Glutamatergic neuron (in vitro differentiated cells): ENCODE data around the gene SLC39A12. TPM values are rescaled to one million over a fixed set of nuclear protein-coding genes. Genes with fewer than 3 reads are reported as not detected.

Experiments used
- DNase-seq: peaks from one replicate; pipeline ENCODE4 v3.0.0; 2022
- H3K27ac Mint-ChIP-seq: one replicate; pipeline ENCODE4 v1.8.0; 2020; ENCODE audit warnings: mild to moderate bottlenecking, mixed read lengths, inconsistent platforms; ENCODE audit not compliant: unreplicated experiment
- H3K27me3 Mint-ChIP-seq: one replicate; pipeline ENCODE4 v1.8.0; 2020; ENCODE audit warnings: mild to moderate bottlenecking, moderate library complexity, mixed read lengths, inconsistent platforms; ENCODE audit not compliant: unreplicated experiment
- H3K36me3 Mint-ChIP-seq: one replicate; pipeline ENCODE4 v1.8.0; 2020; ENCODE audit warnings: mild to moderate bottlenecking, mixed read lengths, inconsistent platforms; ENCODE audit not compliant: unreplicated experiment
- H3K4me1 Mint-ChIP-seq: one replicate; pipeline ENCODE4 v1.8.0; 2020; ENCODE audit warnings: mild to moderate bottlenecking, low read depth, mixed read lengths, inconsistent platforms; ENCODE audit not compliant: unreplicated experiment
- H3K4me3 Mint-ChIP-seq: one replicate; pipeline ENCODE4 v1.8.0; 2020; ENCODE audit warnings: mild to moderate bottlenecking, mixed read lengths, inconsistent platforms; ENCODE audit not compliant: unreplicated experiment
- H3K9me3 Mint-ChIP-seq: one replicate; pipeline ENCODE4 v1.8.0; 2020; ENCODE audit warnings: mild to moderate bottlenecking, moderate library complexity, mixed read lengths, inconsistent platforms; ENCODE audit not compliant: unreplicated experiment
- CTCF ChIP-seq: fragments of 200-600 bp; sonication (generic); IDR thresholded peaks from one replicate; pipeline ENCODE4 v1.5.0; 2021; ENCODE audit not compliant: partially characterized antibody, unreplicated experiment
- total RNA-seq: library from RNA; stranded (reverse); fragmentation: NEBNext Ultra II Directional; extraction: Animal tissue kit (Norgen Biotek cat#: 25700); gene quantifications from one replicate; pipeline ENCODE4 v1.2.1, GENCODE V29; 2021; ENCODE audit not compliant: unreplicated experiment

The SLC39A12 gene
- total RNA-seq, 1 donor from 2014 or later, result not detected

GRCh38 chr10:17961551-17962422 is 10.1 kb downstream of the SLC39A12 start:
- H3K4me1 Mint-ChIP-seq, result no peaks in the 10 kb centered on the region
- no peak overlapping the region for H3K27ac Mint-ChIP-seq
- H3K9me3 Mint-ChIP-seq, result no peaks in the 10 kb centered on the region
- no peak for TF ChIP-seq CTCF
- no peaks in the 10 kb centered on the region for H3K27me3 Mint-ChIP-seq
- H3K36me3 Mint-ChIP-seq, result peaks cover 18% of the 10 kb centered on the region
- H3K4me3 Mint-ChIP-seq, result no peak overlapping the region
- DNase-seq, result no peak

GRCh38 chr10:17963431-17963830 is 11.7 kb downstream of the SLC39A12 start:
- H3K9me3 Mint-ChIP-seq, result no peaks in the 10 kb centered on the region
- H3K4me3 Mint-ChIP-seq, result no peak overlapping the region
- H3K27ac Mint-ChIP-seq, result no peak overlapping the region
- no peak for DNase-seq
- H3K27me3 Mint-ChIP-seq, result no peaks in the 10 kb centered on the region
- H3K36me3 Mint-ChIP-seq, result peaks cover 18% of the 10 kb centered on the region
- H3K4me1 Mint-ChIP-seq, result no peaks in the 10 kb centered on the region
- TF ChIP-seq CTCF, result no peak

- H3K9me3 Mint-ChIP-seq, result no peaks in the 10 kb centered on the region
- no peak for TF ChIP-seq CTCF
- no peaks in the 10 kb centered on the region for H3K27me3 Mint-ChIP-seq
- H3K27ac Mint-ChIP-seq, result no peak overlapping the region
- H3K4me3 Mint-ChIP-seq, result no peak overlapping the region
- no peak for DNase-seq
- H3K4me1 Mint-ChIP-seq, result no peaks in the 10 kb centered on the region
- H3K36me3 Mint-ChIP-seq, result peaks cover 11% of the 10 kb centered on the region
Observed at GRCh38 chr10:17965649-17966235, 14.0 kb downstream of the SLC39A12 start.

- no peak overlapping the region for H3K4me3 Mint-ChIP-seq
- H3K36me3 Mint-ChIP-seq, result no peaks in the 10 kb centered on the region
- no peaks in the 10 kb centered on the region for H3K4me1 Mint-ChIP-seq
- TF ChIP-seq CTCF, result no peak
- no peak overlapping the region for H3K27ac Mint-ChIP-seq
- DNase-seq, result no peak
- H3K27me3 Mint-ChIP-seq, result no peaks in the 10 kb centered on the region
- no peaks in the 10 kb centered on the region for H3K9me3 Mint-ChIP-seq
Observed at GRCh38 chr10:17974505-17974904, 22.8 kb downstream of the SLC39A12 start.

GRCh38 chr10:17980846-17981565 is 29.3 kb downstream of the SLC39A12 start:
- H3K27ac Mint-ChIP-seq, result no peak overlapping the region
- H3K36me3 Mint-ChIP-seq, result no peaks in the 10 kb centered on the region
- no peak overlapping the region for H3K4me3 Mint-ChIP-seq
- no peak for TF ChIP-seq CTCF
- no peaks in the 10 kb centered on the region for H3K4me1 Mint-ChIP-seq
- no peaks in the 10 kb centered on the region for H3K9me3 Mint-ChIP-seq
- DNase-seq, result no peak
- no peaks in the 10 kb centered on the region for H3K27me3 Mint-ChIP-seq
